SK-N-SH treated with all-trans-retinoic acid at 6 μM for 48 hours (cell line): Measurements from ENCODE around the gene ZNF432.

Experiments used
- ESRRG ChIP-seq: fragments of 250-450 bp; sonication (Bioruptor Pico); IDR thresholded peaks from 2 replicates; pipeline ENCODE4 v1.6.1; 2021; ENCODE audit warnings: mild to moderate bottlenecking
- ZC3H10 ChIP-seq: fragments of 250-450 bp; sonication (Bioruptor Pico); IDR thresholded peaks from 2 replicates; pipeline ENCODE4 v1.5.1; 2021; ENCODE audit warnings: mild to moderate bottlenecking, moderate library complexity
- ZFP3 ChIP-seq: fragments of 250-450 bp; sonication (Bioruptor Pico); IDR thresholded peaks from 2 replicates; pipeline ENCODE4 v1.5.0; 2020; ENCODE audit warnings: mild to moderate bottlenecking, moderate library complexity

DNA sequence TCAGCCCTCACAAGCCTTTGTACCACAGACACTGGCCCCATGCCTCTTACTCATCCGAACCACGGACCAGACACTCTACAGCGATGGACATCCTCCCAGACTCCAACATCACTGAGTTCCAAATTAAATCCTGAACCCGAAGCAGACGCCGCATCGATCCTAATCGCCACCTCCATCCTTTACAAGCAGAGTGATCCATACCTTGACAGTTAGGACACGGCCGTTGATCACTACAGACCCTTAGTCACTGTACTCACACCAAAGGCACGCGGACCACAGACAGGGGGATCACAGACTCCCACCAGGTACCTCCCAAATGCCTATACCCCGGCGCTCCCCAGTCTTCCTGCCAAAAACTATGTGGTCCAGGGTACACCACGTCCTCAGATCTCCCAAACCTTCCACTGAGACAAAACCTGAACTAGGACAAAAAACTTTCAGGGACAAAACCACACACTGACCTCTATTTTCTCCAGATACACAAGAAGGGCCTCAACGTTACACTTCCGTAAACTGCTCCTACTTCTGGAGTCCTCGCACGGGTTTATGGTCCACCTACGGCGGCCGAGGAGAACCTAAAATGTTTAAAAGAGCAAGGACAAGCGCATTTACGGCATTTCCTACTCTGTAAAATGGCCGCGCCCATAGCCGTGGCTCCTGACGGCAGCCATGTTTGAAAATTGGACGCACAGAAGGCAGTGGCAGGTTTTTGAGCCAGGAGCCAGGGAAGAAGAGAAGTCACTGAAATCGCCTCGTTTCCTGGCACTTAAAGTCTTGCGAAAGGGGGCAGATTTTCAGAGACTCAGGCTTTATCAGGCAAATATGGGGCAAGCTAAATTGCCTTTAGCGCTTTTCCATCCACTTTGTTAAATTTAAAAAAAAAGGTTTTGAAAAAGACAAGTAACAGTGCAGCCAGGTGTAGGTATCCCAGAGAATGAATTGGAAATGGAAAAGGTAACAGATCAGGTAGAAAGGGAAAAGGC lies 62.0 kb downstream of the ZNF432 start, which contains the start of gene ZNF350:
- TF ChIP-seq ESRRG (no peak), ZC3H10 (CRISPR knock-in tag) (no peak), ZFP3 (CRISPR knock-in tag) (no peak; the same call in 1 of the 2 replicates)
